Gastrocnemius medialis (tissue), 4 donors: ENCODE measurements around the gene PTF1A. TPM values are rescaled to one million over a fixed set of nuclear protein-coding genes. Genes with fewer than 3 reads are reported as not detected.

ENCODE experiments used
- ATAC-seq, 2 donors: fragments of 150-250 bp; one replicate each; pipeline ENCODE4 v1.9.1; 2016
- DNase-seq, 2 donors: peaks; one replicate each; pipeline ENCODE4 v3.0.0-alpha.2; 2019
- H3K27ac ChIP-seq, 4 donors: fragments of 200-600 bp; sonication (generic); 1 replicate in 1 of 4; 2 replicates in 3 of 4; pipeline ENCODE4 v1.5.1; 2016 to 2018; ENCODE audit warnings: mild to moderate bottlenecking in 2 of 4, moderate library complexity in 1 of 4
- H3K27me3 ChIP-seq, 3 donors: fragments of 200-600 bp; sonication (generic) in 2 of 3; 1 replicate in 1 of 3; 2 replicates in 2 of 3; pipeline versions ENCODE4 v1.5.1 to v1.6.0; 2016 to 2019; ENCODE audit warnings: mild to moderate bottlenecking in 1 of 3, moderate library complexity in 1 of 3
- H3K36me3 ChIP-seq, 2 donors: fragments of 200-600 bp; sonication (generic) in 1 of 2; one replicate each; pipeline ENCODE4 v1.5.1; 2017 to 2018
- H3K4me1 ChIP-seq, 2 donors: fragments of 200-600 bp; sonication (generic) in 1 of 2; one replicate each; pipeline ENCODE4 v1.5.1; 2016 to 2017; ENCODE audit warnings: mild to moderate bottlenecking in 2 of 2
- H3K4me3 ChIP-seq, 4 donors: fragments of 200-600 bp; sonication (generic) in 3 of 4; 1 replicate in 1 of 4; 2 replicates in 3 of 4; pipeline ENCODE4 v1.5.1; 2016 to 2019; ENCODE audit warnings: mild to moderate bottlenecking in 2 of 4
- H3K9me3 ChIP-seq, 3 donors: fragments of 200-600 bp; sonication (generic) in 2 of 3; 1 replicate in 1 of 3; 2 replicates in 2 of 3; pipeline ENCODE4 v1.5.1; 2016 to 2019
- POLR2A ChIP-seq, 2 donors: fragments of 450-650 bp; IDR thresholded peaks; one replicate each; pipeline ENCODE4 v1.6.1; 2017; ENCODE audit warnings: antibody characterized with exemption in 2 of 2, mild to moderate bottlenecking in 2 of 2, moderate library complexity in 2 of 2
- in situ Hi-C, 4 donors: fragments of 200-750 bp; cut with MboI; loops; one replicate each; pipeline versions ENCODE4 v1.15.0 to v1.8.0; 2017; ENCODE audit warnings: low sequenced_read_pairs in 4 of 4
- intact Hi-C: fragments of 100-400 bp; cut with DNase I; formaldehyde crosslinking; loops from one replicate; pipeline ENCODE4 v1.15.1; 2023; ENCODE audit warnings: low total_unique reads
- total RNA-seq, 4 donors: library from RNA; depleted of rRNA; stranded (reverse); fragments of >200 nt; gene quantifications; one replicate each; pipeline versions ENCODE4 v1.1.0 to v1.2.3, GENCODE V29; 2016
- TF ChIP-seq, protein P1 (sequence below), 5 experiments: fragments of 450-650 bp in 3 of 5; fragments of 200-600 bp in 2 of 5; sonication (generic) in 2 of 5; IDR thresholded peaks in 4 of 5; conservative IDR thresholded peaks in 1 of 5; 1 replicate in 4 of 5; 2 replicates in 1 of 5; pipeline ENCODE4 v1.5.1; 2016 to 2019; ENCODE audit warnings: antibody characterized with exemption in 5 of 5, mild to moderate bottlenecking in 3 of 5, moderate library complexity in 3 of 5

The PTF1A gene
- total RNA-seq, 4 donors from 2014 or later = not detected

DNA sequence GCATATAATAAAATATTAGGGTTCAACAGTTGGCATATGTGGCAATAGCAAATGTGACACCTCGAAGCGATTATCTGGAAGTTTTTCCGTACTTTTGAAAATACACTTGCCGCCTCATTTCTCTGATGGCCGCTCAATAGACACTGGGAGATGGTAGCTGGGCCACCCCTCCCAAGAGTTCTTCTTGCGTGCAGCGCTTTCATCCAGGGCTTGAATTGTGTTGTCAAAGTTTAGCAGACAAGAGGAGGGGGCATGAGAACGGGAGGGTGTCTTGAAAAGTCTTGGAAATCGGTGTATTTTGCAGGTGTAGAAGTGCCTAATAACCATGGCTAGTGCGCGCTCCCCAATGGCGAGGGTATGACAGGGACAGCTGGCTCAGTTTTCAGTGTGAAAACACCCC is 8.5 kb downstream of the PTF1A start:
- peaks cover 52 to 86% (median 59%) of the 10 kb centered on the region in 3 donors for H3K27me3 ChIP-seq

DNA sequence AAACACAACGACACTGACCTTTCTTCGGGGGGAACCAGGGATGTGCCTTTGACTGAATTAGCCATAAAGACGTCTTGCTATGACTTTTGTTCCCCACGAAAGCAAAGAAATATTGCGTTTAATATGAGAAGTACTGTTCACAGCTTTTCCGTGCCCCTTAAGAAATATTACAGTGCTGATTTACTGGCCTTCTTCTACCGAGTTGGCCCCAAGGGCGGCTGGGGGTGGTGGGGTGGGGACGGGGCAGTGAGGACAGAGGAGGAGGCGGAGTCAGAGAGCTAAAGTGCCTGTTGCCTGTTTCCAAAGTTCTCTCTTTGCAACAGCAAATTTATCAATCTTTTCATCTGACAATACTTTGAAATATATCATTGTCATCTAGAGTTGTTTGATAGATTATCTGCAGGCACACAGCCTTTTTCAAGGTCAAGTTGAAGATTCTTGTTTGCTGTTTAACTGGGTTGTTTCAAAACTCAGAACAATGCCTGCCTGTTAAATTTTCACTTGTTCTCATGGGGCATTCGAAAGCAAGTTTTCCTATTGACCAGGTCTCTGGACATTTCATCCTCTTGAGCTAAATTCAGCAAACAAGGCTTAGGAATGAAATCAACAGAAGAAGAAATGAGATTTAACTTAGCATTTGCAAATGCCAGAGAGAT is 9.0 kb downstream of the PTF1A start:
- H3K27ac ChIP-seq = no peak overlapping the region
- H3K27me3 ChIP-seq = peaks cover 47 to 80% (median 55%) of the 10 kb centered on the region in 3 donors

More for the DNA sequence above, 8.5 kb downstream of the PTF1A start:
- no peak for TF ChIP-seq POLR2A (IDR thresholded peaks at IDR 0.05)
- TF ChIP-seq, protein P1, sequence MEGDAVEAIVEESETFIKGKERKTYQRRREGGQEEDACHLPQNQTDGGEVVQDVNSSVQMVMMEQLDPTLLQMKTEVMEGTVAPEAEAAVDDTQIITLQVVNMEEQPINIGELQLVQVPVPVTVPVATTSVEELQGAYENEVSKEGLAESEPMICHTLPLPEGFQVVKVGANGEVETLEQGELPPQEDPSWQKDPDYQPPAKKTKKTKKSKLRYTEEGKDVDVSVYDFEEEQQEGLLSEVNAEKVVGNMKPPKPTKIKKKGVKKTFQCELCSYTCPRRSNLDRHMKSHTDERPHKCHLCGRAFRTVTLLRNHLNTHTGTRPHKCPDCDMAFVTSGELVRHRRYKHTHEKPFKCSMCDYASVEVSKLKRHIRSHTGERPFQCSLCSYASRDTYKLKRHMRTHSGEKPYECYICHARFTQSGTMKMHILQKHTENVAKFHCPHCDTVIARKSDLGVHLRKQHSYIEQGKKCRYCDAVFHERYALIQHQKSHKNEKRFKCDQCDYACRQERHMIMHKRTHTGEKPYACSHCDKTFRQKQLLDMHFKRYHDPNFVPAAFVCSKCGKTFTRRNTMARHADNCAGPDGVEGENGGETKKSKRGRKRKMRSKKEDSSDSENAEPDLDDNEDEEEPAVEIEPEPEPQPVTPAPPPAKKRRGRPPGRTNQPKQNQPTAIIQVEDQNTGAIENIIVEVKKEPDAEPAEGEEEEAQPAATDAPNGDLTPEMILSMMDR (IDR thresholded peaks at IDR 0.05 in 4 of 5, conservative IDR thresholded peaks at IDR 0.05 in 1 of 5) = no peak
- Histone ChIP-seq H3K27ac (no peak overlapping the region), H3K36me3 (no peaks in the 10 kb centered on the region), H3K4me1 (no peaks in the 10 kb centered on the region), H3K4me3 (no peak overlapping the region), H3K9me3 (no peaks in the 10 kb centered on the region)
- DNase-seq (no peak), ATAC-seq (no peak)
- intact Hi-C loops (no loop called here), in situ Hi-C loops (no loop called here)

DNA sequence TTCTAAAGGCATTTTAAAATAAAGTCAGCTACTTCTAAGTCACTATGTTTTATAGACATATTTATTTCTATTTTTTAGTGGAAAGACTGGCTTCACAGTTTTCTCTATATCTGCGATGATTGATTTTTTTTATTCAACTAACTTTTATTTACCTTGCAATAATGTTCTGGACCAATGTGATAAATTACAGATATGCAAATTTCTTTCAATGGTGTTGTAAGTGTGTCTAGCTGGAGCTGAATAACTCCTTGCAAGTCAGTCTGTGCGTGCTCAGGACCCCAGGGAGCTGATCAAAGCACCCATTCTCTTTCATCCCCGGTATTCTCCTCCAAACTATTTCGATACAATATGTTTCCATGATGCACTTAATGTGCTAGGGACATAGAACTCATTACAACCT is 9.7 kb downstream of the PTF1A start:
- ATAC-seq (no peak), DNase-seq (no peak)
- Histone ChIP-seq H3K27ac (no peak overlapping the region), H3K4me3 (no peak overlapping the region), H3K9me3 (no peaks in the 10 kb centered on the region), H3K27me3 (peaks cover 41 to 73% (median 48%) of the 10 kb centered on the region in 3 donors), H3K36me3 (no peaks in the 10 kb centered on the region), H3K4me1 (no peaks in the 10 kb centered on the region)
- intact Hi-C loops = no loop called here
- TF ChIP-seq, protein P1 (IDR thresholded peaks at IDR 0.05 in 4 of 5, conservative IDR thresholded peaks at IDR 0.05 in 1 of 5) = no peak
- TF ChIP-seq POLR2A (IDR thresholded peaks at IDR 0.05) = no peak
- in situ Hi-C loops = no loop called here

More for the DNA sequence above, 9.0 kb downstream of the PTF1A start:
- Histone ChIP-seq H3K36me3 (no peaks in the 10 kb centered on the region), H3K4me3 (no peak overlapping the region), H3K9me3 (no peaks in the 10 kb centered on the region), H3K4me1 (no peaks in the 10 kb centered on the region)
- no peak for TF ChIP-seq POLR2A (IDR thresholded peaks at IDR 0.05)
- TF ChIP-seq, protein P1 (IDR thresholded peaks at IDR 0.05 in 4 of 5, conservative IDR thresholded peaks at IDR 0.05 in 1 of 5) = no peak
- in situ Hi-C loops = no loop called here
- intact Hi-C loops = no loop called here
- DNase-seq (no peak), ATAC-seq (no peak)

DNA sequence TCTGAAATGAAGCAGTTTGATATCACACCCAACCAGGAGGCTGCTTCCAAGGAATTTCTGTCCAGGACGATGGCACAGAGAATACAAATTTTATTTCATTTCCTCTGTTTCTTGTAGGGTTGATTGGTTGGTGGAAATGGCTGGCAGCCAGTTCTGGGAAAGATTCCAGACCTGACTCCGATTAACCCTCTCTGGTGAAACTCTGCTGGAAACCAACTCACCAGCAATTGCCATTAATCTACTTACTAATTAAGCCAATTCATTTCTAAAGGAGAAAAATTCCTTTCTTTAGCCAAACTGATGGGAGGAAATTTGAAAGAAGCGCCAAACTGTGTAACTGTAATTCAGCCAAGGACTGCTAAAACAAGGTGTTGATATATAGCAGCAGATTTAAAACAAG is 10.7 kb downstream of the PTF1A start:
- TF ChIP-seq, protein P1 (IDR thresholded peaks at IDR 0.05 in 4 of 5, conservative IDR thresholded peaks at IDR 0.05 in 1 of 5) = no peak
- TF ChIP-seq POLR2A (IDR thresholded peaks at IDR 0.05) = no peak
- intact Hi-C loops = no loop called here
- no peak for DNase-seq
- no peak for ATAC-seq
- Histone ChIP-seq H3K27ac (no peak overlapping the region), H3K9me3 (no peaks in the 10 kb centered on the region), H3K36me3 (no peaks in the 10 kb centered on the region), H3K4me1 (no peaks in the 10 kb centered on the region), H3K4me3 (no peak overlapping the region), H3K27me3 (peaks cover 38 to 64% (median 41%) of the 10 kb centered on the region in 3 donors)
- in situ Hi-C loops = no loop called here
